Stimulated activated CD8-positive, alpha-beta memory T cell treated with anti-CD3 and anti-CD28 coated beads, Interleukin-15, amount 100 ng/mL, for 48 hours (primary cell): Measurements from ENCODE around the gene RUNX3.

ENCODE experiments used
- DNase-seq, 2 donors: peaks; one replicate each; pipeline ENCODE4 v3.0.0-alpha.2; 2020; ENCODE audit warnings: low read depth in 2 of 2

Gene RUNX3

DNA sequence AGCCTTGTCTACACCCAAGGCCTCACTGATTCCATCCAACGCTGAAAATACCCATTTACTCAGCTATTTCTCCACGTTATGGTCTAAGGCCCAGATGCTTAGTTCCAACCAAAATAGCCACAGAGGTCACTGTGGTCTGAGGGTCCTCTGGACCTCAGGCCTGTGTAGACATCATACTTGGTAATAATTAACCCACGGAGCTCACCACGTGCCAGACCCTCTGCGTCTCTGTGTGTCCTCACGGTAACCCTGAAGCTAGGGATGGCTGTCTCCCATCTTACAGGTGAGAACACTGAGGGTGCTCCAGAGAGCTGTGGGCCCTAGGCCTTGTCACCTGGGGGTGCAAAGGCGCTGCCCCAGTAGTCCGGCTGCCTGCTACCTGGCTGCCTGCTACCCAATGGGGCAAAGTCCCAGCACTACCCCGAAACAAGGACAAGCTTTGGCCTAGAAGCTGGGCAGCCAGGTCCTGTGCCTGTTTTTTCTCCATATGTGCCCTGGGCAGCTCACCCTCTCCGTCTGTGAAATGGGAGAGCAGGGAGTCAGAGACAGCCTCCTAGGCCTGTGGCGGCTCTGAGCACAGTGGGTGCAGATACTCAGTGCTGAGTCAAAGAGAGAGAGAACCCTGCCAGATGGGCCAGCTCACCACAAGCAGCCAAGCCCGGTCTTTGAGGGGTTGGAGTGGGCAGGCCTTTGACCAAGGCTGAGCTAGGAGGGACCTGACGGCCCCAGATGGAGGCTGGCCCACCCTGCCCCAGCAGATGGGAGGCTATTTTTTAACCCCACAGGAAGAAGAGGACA lies 17.0 kb upstream of the RUNX3 start:
- no peak for DNase-seq

GRCh38 chr1:24945354-24946326 lies 15.6 kb upstream of the RUNX3 start:
- DNase-seq = no peak

- DNase-seq = no peak
These were observed 14.2 kb upstream of the RUNX3 start for GRCh38 chr1:24944318-24944717.

- DNase-seq = no peak
These were observed 12.7 kb upstream of the RUNX3 start for GRCh38 chr1:24942789-24943188.

GRCh38 chr1:24941564-24941963 lies 11.5 kb upstream of the RUNX3 start:
- DNase-seq = no peak

DNA sequence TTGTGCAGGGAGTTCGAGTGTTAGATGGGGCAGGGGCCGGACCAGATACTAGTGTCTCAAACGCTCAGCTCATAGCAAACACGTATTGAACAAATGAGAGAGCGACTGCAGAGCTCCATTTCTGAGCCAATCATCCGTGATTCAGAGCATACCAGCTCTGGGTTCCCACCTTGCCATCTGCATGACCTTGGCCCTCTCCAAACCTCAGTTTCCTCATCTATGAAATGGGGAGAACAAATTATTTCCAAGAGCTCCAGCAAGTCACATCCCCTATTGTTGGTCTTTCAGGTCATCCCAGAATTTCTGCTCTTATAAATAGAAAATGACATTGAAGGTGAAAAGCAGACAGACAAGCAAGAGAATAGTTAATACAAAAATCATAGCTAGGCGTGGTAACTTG lies 10.2 kb upstream of the RUNX3 start:
- DNase-seq = no peak

- no peak for DNase-seq
These were observed 9.7 kb upstream of the RUNX3 start for GRCh38 chr1:24939675-24940193.

DNA sequence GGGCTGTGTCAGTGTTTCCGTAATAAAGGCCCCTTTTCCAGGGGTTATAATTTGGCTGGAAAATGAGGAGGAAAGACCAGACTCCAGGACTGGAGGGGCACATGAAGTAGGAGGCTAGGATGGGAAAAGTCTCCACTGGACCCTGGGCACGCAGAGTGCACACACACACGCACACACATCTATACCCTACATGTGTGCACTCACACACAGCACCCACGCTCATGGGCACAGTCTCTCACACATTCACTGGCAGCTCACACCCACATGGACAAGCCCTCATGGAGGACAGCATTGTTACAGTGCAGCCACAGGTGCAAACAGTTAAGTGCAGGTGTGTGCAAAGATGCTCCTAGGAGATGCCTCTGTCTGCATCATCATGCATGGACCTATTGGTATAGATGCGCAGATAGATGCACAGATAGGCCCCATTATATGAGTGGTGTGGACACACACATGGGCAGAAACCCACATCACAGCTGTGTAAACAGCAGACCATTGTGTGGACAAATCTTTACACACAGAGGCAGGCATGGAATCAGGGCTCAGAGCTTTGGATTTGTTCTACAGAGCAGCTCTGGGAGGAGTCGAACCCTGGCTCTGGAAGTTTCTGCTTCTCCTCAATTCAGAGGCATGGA lies 9.1 kb upstream of the RUNX3 start:
- DNase-seq = no peak

DNA sequence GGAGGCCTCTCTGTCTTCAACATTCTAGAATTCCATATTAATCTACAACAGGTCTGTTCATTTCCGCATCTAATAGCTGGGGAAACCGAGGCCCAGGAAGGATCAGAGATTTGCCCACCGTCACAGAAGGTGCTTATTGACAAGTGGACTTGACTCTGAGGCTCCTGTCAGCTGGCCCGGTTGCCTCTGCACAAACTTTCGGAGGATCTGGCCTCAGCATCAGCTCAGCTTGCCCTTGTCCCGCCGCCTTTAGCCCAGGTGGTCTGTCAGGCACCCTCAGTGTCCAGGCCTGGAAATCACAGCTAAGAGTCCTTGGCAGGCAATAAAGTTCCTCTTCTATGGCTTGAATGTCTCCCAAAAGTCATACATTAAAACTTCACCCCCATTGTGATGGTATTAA lies 8.2 kb upstream of the RUNX3 start:
- no peak for DNase-seq

- no peak for DNase-seq
These were observed 6.6 kb upstream of the RUNX3 start for GRCh38 chr1:24936684-24937083.

- no peak for DNase-seq
These were observed 5.8 kb upstream of the RUNX3 start for GRCh38 chr1:24935615-24936484.

DNA sequence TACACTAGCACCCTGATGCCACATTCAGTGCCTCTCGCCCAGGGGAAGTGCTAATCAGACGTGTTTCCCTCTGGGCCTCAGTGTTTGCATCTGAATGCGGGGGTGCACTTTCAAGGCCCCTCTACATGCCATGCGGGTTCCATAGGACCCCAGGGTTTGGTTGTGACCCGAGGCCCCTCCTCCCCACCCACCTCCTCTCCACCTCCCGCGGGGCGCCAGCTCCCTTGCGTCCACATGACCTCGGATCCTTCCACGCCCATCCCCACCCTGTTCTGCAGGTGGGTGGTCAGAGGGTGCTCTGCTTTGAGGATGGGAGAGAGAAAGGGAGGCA lies 5.1 kb upstream of the RUNX3 start:
- DNase-seq = no peak

GRCh38 chr1:24934310-24935195 lies 4.5 kb upstream of the RUNX3 start:
- no peak for DNase-seq

- DNase-seq = no peak
These were observed 3.4 kb upstream of the RUNX3 start for GRCh38 chr1:24933468-24933867.

- no peak for DNase-seq
These were observed 2.7 kb upstream of the RUNX3 start for GRCh38 chr1:24932725-24933294.

DNA sequence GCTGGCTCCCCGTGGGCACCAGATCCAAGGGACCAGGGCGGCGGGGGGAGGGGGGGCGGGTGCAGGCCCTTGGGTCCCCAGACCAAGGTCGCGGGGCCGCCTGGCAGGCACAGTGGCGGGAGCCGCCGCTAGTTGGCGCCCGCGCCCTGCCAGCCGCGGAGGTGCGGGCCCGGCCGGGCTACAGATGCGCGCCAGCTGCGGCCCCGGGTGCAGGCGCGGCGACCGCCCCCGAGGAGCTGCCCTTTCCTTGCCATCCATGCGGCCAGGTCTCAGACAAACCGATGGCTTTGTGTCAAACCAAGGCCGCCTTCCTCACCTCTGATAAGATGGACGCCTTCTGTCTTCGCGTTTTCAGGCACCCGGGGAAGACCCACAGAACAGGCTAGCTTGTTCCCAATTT lies 2.2 kb upstream of the RUNX3 start:
- peak in 1 of 2 donors; percentile 65 for DNase-seq

- DNase-seq = no peak
These were observed 1.6 kb upstream of the RUNX3 start for GRCh38 chr1:24931468-24932231.

GRCh38 chr1:24931146-24931467 lies 1.0 kb upstream of the RUNX3 start:
- no peak for DNase-seq
